Activated CD4-positive, CD25-positive, alpha-beta regulatory T cell treated with anti-CD3 and anti-CD28 coated beads, Interleukin-2, amount 50 U/mL, for 24 hours (primary cell): ENCODE data around the gene PPP2R2B.
"Not testable (repeated sequence)": the region's sequence is repeated elsewhere in the genome, so short reads cannot be mapped to it uniquely, and the experiment has no call there.

Experiments used
- ATAC-seq, 2 donors: fragments of 150-1000 bp; cut with Tn5 transposase; one replicate each; pipeline ENCODE4 v1.10.0; 2021; ENCODE audit warnings: mild to moderate bottlenecking in 1 of 2, moderate library complexity in 1 of 2

The PPP2R2B gene

DNA sequence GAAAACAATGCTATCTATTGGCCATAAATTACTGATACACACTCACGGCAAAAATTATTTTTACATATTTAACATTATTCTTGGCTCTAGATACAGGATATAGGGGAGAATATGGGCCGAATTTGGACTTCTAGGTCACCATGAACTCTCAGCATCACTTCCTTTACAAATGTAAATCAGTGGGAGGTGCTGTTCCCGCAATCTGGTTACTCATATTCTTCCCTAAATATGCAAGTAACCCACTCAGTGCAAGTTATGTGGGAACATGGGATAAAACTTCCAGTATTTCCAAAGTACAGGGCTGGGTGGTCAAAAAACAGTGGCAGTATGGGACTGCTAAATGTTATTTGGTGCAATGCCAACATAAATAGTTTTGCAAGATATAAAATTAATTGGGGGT, 145.6 kb downstream of the PPP2R2B start:
- ATAC-seq: no peak

DNA sequence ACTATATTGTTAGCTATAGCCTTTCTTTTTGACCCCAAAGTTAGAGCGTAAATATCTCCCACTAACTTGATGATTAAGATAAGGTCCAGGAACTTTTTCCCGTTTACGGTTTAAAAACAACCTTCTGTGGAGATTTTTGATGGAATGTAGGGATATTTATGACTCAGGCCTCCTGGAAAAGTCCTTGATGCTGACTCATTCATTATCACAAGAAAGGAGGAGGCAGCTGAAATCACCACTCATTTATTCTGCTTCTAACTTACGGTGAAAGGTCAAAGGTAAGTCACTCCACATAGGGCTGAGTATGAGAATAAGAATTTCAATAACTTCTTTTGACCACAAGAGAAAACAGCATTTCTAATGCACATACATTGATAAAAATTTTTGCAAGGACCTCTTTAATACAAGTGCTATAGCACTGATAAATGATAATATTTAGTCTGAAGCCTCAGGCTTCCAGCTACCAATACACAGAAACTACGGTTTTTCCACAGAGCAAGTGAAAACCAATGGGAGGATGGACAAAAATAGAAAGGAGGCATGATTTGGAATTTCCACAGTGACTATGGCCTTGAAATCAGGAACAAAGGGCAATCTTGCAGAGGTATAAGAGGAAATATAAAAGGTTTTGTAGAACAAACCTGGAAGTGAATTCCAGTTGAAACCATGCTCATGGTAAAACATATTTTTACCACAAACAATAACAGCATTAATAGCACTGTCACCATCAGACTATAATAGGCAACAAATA, 146.5 kb downstream of the PPP2R2B start:
- ATAC-seq: no peak

GRCh38 chr5:146728746-146729145, 149.8 kb downstream of the PPP2R2B start:
- ATAC-seq: not testable (repeated sequence)

- no peak for ATAC-seq
Measured at GRCh38 chr5:146726891-146727290, 151.7 kb downstream of the PPP2R2B start.

- no peak for ATAC-seq
Measured at GRCh38 chr5:146726020-146726419, 152.5 kb downstream of the PPP2R2B start.

GRCh38 chr5:146725025-146725424, 153.5 kb downstream of the PPP2R2B start:
- no peak for ATAC-seq

DNA sequence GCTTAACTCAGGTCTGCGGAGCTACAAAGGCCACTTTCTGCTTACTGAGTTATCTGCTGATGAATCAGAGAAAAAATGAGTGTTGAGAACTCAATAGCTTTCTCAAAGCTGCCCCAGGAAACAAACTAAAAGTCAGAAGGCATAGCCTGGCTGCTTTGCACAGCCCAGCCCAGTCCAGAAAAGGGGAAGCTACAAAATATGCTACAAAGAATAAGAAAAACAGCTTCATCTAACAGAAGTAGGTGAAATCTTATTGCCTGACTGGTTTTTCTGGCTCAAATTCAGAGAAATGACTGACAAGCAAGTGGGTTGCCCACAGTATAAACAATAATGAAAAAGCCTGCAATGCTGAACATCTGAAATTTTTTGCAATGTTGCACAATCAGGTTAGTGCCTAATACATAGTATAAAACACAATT, 156.2 kb downstream of the PPP2R2B start:
- no peak for ATAC-seq

DNA sequence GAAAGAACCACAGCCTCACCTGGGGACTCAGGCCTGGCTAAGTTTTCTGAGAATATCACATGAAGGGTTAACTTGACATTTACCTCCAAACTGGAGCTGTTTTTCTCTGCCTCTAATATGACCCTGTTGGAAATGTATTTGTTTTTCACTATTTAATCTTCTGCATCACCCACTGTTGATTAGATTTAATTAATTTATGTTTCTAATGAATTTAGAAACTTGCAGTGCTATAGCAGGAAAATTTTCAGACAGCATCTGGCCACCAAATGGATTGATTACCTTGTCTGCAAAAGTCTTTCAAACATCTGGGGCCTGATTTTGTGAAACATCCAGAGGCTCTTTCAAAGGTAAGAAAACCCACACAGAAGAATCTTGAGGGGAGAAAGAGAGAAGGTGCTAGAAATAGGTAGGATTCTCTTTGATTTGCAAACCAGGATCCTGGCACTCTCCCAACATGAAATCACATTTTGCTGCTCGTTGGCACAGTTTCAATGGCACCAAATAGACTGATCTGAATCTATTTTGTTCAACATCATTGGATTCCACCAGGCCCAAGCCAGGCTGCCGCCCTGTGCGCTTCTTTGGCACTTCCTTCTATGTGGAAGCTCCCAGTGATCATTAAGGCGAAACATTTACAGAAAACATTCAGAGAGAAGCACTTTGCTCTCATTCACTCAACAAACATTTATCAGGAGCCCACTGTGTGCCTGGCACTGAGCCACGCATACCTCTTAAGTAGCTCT, 157.3 kb downstream of the PPP2R2B start:
- ATAC-seq: no peak

DNA sequence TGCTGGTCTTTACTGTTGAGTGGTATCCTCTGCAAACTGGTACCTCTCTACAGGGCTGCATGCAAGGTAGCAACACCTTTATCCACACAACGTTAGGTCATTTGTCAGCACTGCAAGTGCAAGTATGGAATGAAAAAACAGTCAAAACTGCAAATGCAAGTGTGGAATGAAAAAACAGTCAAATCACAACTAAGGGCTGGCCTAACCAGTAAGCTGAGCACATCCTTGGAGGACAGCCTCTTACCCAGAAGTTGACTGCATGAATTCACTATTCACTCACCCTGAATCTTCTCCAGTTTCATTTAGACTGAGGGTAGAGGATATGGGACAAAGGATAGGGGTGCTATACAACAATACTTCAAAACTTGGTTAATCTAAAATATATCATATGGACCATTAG, 158.4 kb downstream of the PPP2R2B start:
- no peak for ATAC-seq

GRCh38 chr5:146719179-146719578, 159.4 kb downstream of the PPP2R2B start:
- no peak for ATAC-seq

DNA sequence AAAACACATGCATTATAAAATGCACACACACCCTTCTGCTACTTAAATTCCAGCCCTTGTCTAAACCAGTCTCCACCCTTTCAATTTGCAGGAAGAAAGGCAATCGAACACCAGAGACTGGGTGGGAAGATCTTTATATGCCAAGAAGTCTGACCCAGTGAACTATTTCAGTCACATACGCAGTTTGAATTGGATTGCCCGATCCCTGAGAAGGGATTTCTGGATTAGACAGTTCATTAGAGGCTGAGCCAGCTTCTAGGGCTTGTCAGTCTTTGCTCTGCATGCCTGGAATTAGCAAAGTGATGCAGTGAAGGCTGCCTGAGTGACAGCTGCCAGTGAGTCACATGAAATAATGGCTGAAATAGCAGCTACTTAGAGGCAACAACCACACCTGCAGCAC, 159.9 kb downstream of the PPP2R2B start:
- no peak for ATAC-seq

DNA sequence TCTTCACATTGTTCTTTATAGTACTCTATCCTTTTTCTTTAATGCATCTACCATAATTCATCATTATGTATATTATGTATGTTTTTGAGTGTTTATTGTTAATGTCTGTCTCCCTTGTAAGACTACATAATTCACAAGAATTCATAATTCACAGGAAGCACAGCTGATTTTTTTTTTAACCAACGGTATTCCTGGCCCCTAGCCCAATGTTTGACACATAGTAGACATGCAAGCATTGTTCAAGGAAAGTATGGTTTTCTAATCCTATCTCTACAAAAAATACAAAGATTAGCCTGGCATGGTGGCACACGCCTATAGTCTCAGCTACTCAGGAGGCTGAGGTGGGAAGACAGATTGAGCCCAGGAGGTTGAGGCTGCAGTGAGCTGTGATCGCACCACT, 160.6 kb downstream of the PPP2R2B start:
- no peak for ATAC-seq

DNA sequence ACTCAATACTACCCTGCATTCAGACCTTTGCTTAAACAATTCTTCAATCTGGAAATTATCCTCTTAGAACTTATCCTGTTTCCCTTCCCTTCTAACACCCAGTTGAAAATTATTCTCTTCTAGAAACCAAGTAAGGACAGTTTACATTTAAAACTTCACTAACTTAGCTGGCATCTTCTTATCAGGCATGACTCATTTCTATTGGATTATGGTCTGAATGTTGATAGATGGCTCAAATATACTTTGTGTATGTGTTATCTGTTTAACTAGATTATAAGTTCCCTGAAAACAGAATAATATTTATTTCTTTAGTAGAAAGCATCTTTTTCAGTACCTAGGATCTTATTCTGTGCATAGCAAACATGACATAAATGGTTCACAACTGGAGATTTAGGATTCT, 161.9 kb downstream of the PPP2R2B start:
- ATAC-seq: no peak

GRCh38 chr5:146710348-146710747, 168.2 kb downstream of the PPP2R2B start:
- no peak for ATAC-seq

GRCh38 chr5:146707316-146707715, 171.2 kb downstream of the PPP2R2B start:
- ATAC-seq: no peak

GRCh38 chr5:146706321-146706972, 172.1 kb downstream of the PPP2R2B start:
- ATAC-seq: no peak

DNA sequence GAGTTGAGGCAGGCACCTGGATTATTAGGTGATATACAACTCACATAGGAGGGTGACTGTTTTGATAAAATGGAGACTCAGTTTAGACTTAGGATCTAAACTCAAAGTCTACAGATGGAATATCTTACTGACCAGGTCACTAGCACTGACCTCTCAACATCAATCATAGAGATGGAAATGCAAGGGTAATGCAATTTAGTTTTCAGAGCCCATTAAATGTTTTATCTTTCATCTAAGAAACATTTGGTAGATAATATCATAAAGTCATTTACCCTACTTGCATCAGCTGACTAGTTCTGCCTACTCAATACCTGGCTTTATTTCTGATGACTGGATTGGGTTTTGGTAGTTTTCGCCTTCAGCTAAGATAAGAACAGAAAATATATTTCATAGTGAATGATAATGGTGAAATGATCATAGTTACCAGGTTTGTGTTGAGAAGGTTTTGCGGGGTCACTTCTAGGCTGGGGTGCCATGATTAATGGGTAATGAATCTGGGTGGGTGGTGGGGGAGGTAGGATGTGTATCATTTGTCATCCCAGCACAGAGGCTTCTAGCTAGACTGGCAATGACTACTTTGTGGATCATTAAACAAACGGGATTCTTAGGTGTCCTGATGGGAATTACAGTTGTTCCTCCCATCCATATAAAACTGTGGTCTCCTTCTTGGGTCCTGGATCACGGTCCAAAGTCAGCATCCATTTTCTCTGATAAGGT, 173.4 kb downstream of the PPP2R2B start:
- ATAC-seq: no peak

DNA sequence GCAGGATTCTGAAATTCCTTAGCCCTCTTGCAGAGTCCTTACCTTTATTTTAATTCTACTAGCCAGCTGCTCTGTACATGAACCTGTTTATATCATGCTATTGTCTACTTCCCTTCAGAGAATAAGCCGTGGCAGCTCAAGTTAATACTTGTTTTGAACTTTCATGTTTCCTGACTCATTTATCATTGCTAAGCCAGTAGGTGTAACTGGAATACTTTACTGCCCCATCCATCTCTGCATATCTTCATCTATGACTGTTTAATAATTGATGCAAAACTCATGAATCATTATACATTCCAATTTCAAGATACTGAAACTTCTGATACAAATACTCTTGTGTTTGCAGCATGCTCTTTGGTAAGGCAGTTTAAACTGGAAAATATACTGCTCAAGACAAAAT, 174.7 kb downstream of the PPP2R2B start:
- no peak for ATAC-seq

- no peak for ATAC-seq
Measured at GRCh38 chr5:146703499-146703898, 175.1 kb downstream of the PPP2R2B start.

- ATAC-seq: no peak
Measured at GRCh38 chr5:146699664-146700418, 178.7 kb downstream of the PPP2R2B start.

GRCh38 chr5:146699138-146699537, 179.4 kb downstream of the PPP2R2B start:
- no peak for ATAC-seq

DNA sequence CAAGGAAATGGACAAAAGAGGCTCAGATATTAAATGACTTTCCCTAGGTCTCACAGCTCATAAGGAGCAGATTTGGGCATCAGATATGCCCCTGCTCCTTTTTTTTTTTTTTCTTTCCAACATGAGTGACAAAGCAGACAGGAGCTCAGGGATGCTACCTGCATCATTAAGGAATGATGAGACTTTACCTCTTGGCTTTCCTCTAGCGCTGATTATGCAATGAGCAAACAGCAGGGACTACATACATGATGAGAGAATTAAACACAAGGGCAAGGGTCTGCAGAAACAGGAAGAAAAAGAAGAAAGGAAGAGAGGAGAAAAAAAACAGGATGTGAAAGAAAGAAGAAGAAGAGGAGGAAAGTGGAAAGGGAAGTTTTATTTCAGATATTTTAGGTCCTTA, 179.9 kb downstream of the PPP2R2B start:
- no peak for ATAC-seq
